ENCODE data around the gene KRT6C.
A peak's percentile ranks its signal among the peaks of the same experiment; 100 is the strongest.
"Not testable (repeated sequence)": the region's sequence is repeated elsewhere in the genome, so short reads cannot be mapped to it uniquely, and the experiment has no call there.

The KRT6C gene

GRCh38 chr12:52454411-52455201 is 19.0 kb downstream of the KRT6C start:
- peak; percentile 76 for DNase-seq

- no peak for DNase-seq
Measured at GRCh38 chr12:52452101-52452500, 21.5 kb downstream of the KRT6C start, which contains the start of gene KRT6B. KRT6B (minus strand) TSS chr12:52452146; CDS start chr12:52452078, 68 bp downstream.

GRCh38 chr12:52448228-52448627 is 25.4 kb downstream of the KRT6C start:
- DNase-seq: no peak

GRCh38 chr12:52447196-52447595 is 26.4 kb downstream of the KRT6C start:
- DNase-seq: not testable (repeated sequence)

- no peak for DNase-seq
Measured at GRCh38 chr12:52446367-52447045, 27.1 kb downstream of the KRT6C start.

- DNase-seq: no peak
Measured at GRCh38 chr12:52445876-52446275, 27.7 kb downstream of the KRT6C start.

GRCh38 chr12:52444647-52445595 is 28.7 kb downstream of the KRT6C start:
- no peak for DNase-seq

GRCh38 chr12:52443966-52444365 is 29.6 kb downstream of the KRT6C start:
- DNase-seq: no peak

GRCh38 chr12:52442600-52443061 is 31.0 kb downstream of the KRT6C start:
- no peak for DNase-seq

GRCh38 chr12:52441320-52441911 is 32.2 kb downstream of the KRT6C start:
- no peak for DNase-seq

- no peak for DNase-seq
Measured at GRCh38 chr12:52440821-52441319, 32.7 kb downstream of the KRT6C start.

GRCh38 chr12:52439845-52440244 is 33.8 kb downstream of the KRT6C start:
- DNase-seq: no peak

GRCh38 chr12:52439420-52439819 is 34.2 kb downstream of the KRT6C start:
- DNase-seq: no peak

GRCh38 chr12:52438305-52439301 is 35.0 kb downstream of the KRT6C start:
- no peak for DNase-seq

- no peak for DNase-seq
Measured at GRCh38 chr12:52437508-52437907, 36.1 kb downstream of the KRT6C start.

- no peak for DNase-seq
Measured at GRCh38 chr12:52436828-52437474, 36.7 kb downstream of the KRT6C start.

- DNase-seq: peak; percentile 81
Measured at GRCh38 chr12:52436000-52436827, 37.4 kb downstream of the KRT6C start.

- DNase-seq: no peak
Measured at GRCh38 chr12:52435659-52435999, 38.0 kb downstream of the KRT6C start.

- no peak for DNase-seq
Measured at GRCh38 chr12:52434760-52435530, 38.7 kb downstream of the KRT6C start.
